HepG2 (cell line): Measurements from ENCODE around the gene SPATA33. TPM values are rescaled to one million over a fixed set of nuclear protein-coding genes. Genes with fewer than 3 reads are reported as not detected.

ENCODE experiments used
- AHDC1 ChIP-seq: sonication (generic); formaldehyde crosslinking; IDR thresholded peaks from 2 replicates; pipeline ENCODE4 v1.5.1; 2020; ENCODE audit warnings: mild to moderate bottlenecking, missing genetic modification reagents, borderline replicate concordance
- CBX5 ChIP-seq: sonication (generic); formaldehyde crosslinking; IDR thresholded peaks from 2 replicates; pipeline ENCODE4 v1.4.0; 2020; ENCODE audit warnings: missing genetic modification reagents, borderline replicate concordance
- ETV5 ChIP-seq: IDR thresholded peaks from 2 replicates; pipeline ENCODE4 v1.6.1; 2018; ENCODE audit warnings: missing biosample characterization, missing genetic modification reagents, inconsistent platforms, borderline replicate concordance
- FOXC1 ChIP-seq: sonication (generic); formaldehyde crosslinking; IDR thresholded peaks from 2 replicates; pipeline ENCODE4 v1.8.0; 2022; ENCODE audit warnings: mild to moderate bottlenecking, missing genetic modification reagents, borderline replicate concordance
- HIVEP1 ChIP-seq: sonication (generic); formaldehyde crosslinking; IDR thresholded peaks from 2 replicates; pipeline ENCODE4 v1.4.0; 2020; ENCODE audit warnings: mild to moderate bottlenecking, missing genetic modification reagents
- NFYC ChIP-seq: IDR thresholded peaks from 2 replicates; pipeline ENCODE4 v1.6.1; 2016; ENCODE audit warnings: missing genetic modification reagents, missing compliant biosample characterization
- NR2F2 ChIP-seq: IDR thresholded peaks from 2 replicates; pipeline ENCODE4 v1.6.1; 2012; ENCODE audit warnings: low read depth, inconsistent platforms, borderline replicate concordance
- RARG ChIP-seq: sonication (generic); formaldehyde crosslinking; IDR thresholded peaks from 2 replicates; pipeline ENCODE4 v1.4.0; 2020; ENCODE audit warnings: low read depth, mild to moderate bottlenecking, missing genetic modification reagents
- RFX5 ChIP-seq: IDR thresholded peaks from 2 replicates; pipeline ENCODE4 v1.6.1; 2011; ENCODE audit warnings: low read depth, low read length, improper control_type of control experiment
- SPEN ChIP-seq: sonication (generic); formaldehyde crosslinking; IDR thresholded peaks from 2 replicates; pipeline ENCODE4 v1.5.1; 2020; ENCODE audit warnings: low read depth, mild to moderate bottlenecking, missing genetic modification reagents
- STAG1 ChIP-seq: sonication (generic); formaldehyde crosslinking; IDR thresholded peaks from 2 replicates; pipeline ENCODE4 v1.4.0; 2020; ENCODE audit warnings: missing genetic modification reagents
- U2AF2 ChIP-seq: fragments of 200-400 bp; formaldehyde crosslinking; IDR thresholded peaks from 2 replicates; pipeline ENCODE4 v1.6.1; 2017; ENCODE audit warnings: low read depth, mild to moderate bottlenecking, low read length
- XRCC5 ChIP-seq: fragments of 200-400 bp; formaldehyde crosslinking; optimal IDR thresholded peaks from 2 replicates; pipeline ENCODE3; 2017; ENCODE audit warnings: mild to moderate bottlenecking, low read length
- ZBED4 ChIP-seq: sonication (generic); formaldehyde crosslinking; IDR thresholded peaks from 2 replicates; pipeline ENCODE4 v1.4.0; 2020; ENCODE audit warnings: missing genetic modification reagents, borderline replicate concordance
- ZBTB38 ChIP-seq: sonication (generic); formaldehyde crosslinking; IDR thresholded peaks from 2 replicates; pipeline ENCODE4 v1.5.1; 2020; ENCODE audit warnings: mild to moderate bottlenecking, missing genetic modification reagents
- ZFY ChIP-seq: sonication (generic); formaldehyde crosslinking; IDR thresholded peaks from 2 replicates; pipeline ENCODE4 v1.4.0; 2020; ENCODE audit warnings: missing genetic modification reagents
- ZNF224 ChIP-seq: sonication (generic); formaldehyde crosslinking; IDR thresholded peaks from 2 replicates; pipeline ENCODE4 v1.5.0; 2020; ENCODE audit warnings: mild to moderate bottlenecking, missing genetic modification reagents
- polyA plus RNA-seq, 8 experiments: library from polyadenylated mRNA; depleted of rRNA in 3 of 8; stranded (reverse) in 7 of 8; unstranded in 1 of 8; fragments of >200 nt; fragmentation: Illumina TruSeq in 4 of 8; extraction: Trizol in 4 of 8; gene quantifications; 2 replicates each; pipeline versions ENCODE4 v1.2.1 to v1.2.3, GENCODE V29; 2011 to 2016; ENCODE audit warnings: low read depth in 4 of 8, missing spikeins in 1 of 8, mixed read lengths in 1 of 8; ENCODE audit not compliant: insufficient read depth in 1 of 8
- total RNA-seq, 5 experiments: library from RNA; depleted of rRNA; stranded (reverse); fragments of >200 nt; fragmentation: Illumina TruSeq; extraction: Trizol; gene quantifications; 2 replicates each; pipeline ENCODE4 v1.2.3, GENCODE V29; 2016; ENCODE audit warnings: low read depth in 1 of 5
- TF ChIP-seq, protein P1 (sequence below): sonication (generic); formaldehyde crosslinking; IDR thresholded peaks from 2 replicates; pipeline ENCODE4 v1.5.0; 2020; ENCODE audit warnings: missing genetic modification reagents, mild to moderate bottlenecking, borderline replicate concordance

Gene SPATA33
- total and polyA plus RNA-seq, 2 of the 13 experiments (the other 11 are each of a cell fraction or from before 2014, with no cell fraction given) = 5.7 to 11.0 TPM

DNA sequence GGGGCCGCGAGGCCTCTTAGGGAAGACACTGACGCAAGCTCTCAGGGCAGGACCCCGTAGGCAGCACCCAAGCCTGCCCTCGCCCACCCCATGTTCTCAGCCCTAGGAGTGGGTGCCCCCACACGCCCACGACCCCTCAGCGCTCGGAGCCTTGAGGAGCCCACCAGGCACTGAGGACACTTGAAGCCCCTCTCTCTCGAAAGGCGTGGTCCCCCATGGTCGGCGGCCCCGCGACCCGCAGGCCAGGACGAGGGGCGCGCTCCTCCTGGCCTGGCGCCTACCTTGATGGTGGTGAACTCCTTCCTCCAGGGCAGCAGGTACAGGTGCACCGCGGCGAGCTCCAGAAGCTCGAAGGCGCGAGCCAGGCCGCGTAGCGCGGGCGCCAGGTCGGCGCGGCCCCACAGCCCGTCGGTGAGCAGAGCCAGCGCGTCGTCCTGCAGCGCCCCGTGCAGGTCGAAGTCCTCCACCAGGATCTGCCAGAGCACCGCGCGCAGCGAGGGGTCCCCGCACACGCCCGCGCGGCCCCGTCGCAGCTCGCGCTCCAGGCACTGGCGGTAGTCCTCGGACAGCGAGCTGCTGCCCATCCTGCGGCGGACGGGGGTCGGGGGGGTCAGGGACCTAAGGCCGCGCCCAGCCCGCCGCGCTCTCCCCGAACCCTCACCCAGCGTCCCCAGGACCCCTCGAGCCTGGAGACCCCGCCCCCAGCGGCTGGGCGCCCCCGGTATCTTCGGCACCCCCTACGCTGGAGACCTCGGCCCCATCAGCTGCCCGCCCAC is 43.2 kb downstream of the SPATA33 start (continued):
- TF ChIP-seq AHDC1 (CRISPR knock-in tag) = peak; percentile 54; the same call in 1 of the 2 replicates
- TF ChIP-seq, protein P1, sequence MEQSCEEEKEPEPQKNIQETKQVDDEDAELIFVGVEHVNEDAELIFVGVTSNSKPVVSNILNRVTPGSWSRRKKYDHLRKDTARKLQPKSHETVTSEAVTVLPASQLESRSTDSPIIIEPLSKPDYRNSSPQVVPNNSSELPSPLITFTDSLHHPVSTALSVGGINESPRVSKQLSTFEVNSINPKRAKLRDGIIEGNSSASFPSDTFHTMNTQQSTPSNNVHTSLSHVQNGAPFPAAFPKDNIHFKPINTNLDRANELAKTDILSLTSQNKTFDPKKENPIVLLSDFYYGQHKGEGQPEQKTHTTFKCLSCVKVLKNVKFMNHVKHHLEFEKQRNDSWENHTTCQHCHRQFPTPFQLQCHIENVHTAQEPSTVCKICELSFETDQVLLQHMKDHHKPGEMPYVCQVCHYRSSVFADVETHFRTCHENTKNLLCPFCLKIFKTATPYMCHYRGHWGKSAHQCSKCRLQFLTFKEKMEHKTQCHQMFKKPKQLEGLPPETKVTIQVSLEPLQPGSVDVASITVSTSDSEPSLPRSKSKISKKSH (CRISPR knock-in tag) = peak; percentile 12; the same call in 1 of the 2 replicates
- TF ChIP-seq FOXC1 (CRISPR knock-in tag) = peak; percentile 20; the same call in 1 of the 2 replicates
- TF ChIP-seq ZBED4 = no peak
- TF ChIP-seq XRCC5 = peak; percentile 7
- TF ChIP-seq ETV5 (CRISPR knock-in tag) = peak; percentile 38; the same call in 1 of the 2 replicates
- peak; percentile 82 for TF ChIP-seq STAG1
- no peak; the same call in 1 of the 2 replicates for TF ChIP-seq HIVEP1 (CRISPR knock-in tag)
- TF ChIP-seq SPEN (CRISPR knock-in tag) = peak; percentile 77; the same call in 1 of the 2 replicates
- no peak for TF ChIP-seq RARG (CRISPR knock-in tag)
- peak; percentile 45 for TF ChIP-seq ZBTB38 (CRISPR knock-in tag)
- TF ChIP-seq NR2F2 = no peak
- TF ChIP-seq CBX5 (CRISPR knock-in tag) = 0 out of 2 replicates have a peak, but pooled peaks have one; percentile 57
- TF ChIP-seq RFX5 = no peak
- no peak for TF ChIP-seq U2AF2
- 0 out of 2 replicates have a peak, but pooled peaks have one; percentile 23 for TF ChIP-seq NFYC (CRISPR knock-in tag)
- peak; percentile 60; the same call in 1 of the 2 replicates for TF ChIP-seq ZFY (CRISPR knock-in tag)
- 0 out of 2 replicates have a peak, but pooled peaks have one; percentile 66 for TF ChIP-seq ZNF224 (CRISPR knock-in tag)
